ENCODE results near the gene CD300A.

The CD300A gene

DNA sequence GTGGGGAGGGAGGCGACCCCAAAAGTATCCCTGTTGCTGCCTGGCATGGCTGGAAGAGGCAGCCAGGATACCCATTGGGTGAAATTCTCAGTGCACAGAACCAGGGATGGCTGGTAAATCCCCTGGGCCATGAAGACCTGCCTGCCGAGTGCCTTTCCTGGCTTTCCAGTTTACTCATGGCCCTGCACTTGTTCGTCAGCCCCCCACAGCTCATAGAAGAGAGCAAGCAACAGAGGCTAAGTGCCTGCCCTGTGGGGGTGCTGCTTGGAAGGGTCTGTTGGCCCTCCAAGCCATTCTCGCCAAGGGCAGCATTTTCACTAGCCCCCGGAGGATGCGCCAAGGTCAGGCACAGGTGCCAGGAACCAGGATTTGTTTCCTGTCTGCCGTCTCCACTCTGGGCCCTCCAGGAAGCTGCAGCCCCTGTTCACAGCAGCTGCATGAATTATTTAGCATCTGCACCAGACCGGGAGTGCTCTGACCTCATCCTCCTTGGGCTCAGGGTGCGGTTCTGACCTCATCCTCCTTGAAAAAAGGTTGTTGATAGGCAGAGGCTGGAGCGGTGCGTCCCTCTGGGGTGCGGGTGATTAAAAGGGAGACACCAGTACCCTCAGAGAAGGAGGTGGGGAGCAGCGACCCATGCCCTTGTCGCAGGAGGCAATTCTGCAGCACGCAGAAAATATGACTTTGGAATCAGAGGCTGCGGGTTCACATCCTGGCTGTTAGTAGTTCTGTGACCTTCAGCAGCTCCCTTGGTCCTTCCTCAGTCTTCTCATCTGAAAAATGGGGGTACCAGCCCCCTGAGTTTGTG, 14.2 kb upstream of the CD300A start (continued):
- TF ChIP-seq, protein P1, sequence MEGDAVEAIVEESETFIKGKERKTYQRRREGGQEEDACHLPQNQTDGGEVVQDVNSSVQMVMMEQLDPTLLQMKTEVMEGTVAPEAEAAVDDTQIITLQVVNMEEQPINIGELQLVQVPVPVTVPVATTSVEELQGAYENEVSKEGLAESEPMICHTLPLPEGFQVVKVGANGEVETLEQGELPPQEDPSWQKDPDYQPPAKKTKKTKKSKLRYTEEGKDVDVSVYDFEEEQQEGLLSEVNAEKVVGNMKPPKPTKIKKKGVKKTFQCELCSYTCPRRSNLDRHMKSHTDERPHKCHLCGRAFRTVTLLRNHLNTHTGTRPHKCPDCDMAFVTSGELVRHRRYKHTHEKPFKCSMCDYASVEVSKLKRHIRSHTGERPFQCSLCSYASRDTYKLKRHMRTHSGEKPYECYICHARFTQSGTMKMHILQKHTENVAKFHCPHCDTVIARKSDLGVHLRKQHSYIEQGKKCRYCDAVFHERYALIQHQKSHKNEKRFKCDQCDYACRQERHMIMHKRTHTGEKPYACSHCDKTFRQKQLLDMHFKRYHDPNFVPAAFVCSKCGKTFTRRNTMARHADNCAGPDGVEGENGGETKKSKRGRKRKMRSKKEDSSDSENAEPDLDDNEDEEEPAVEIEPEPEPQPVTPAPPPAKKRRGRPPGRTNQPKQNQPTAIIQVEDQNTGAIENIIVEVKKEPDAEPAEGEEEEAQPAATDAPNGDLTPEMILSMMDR (tag by site-specific recombination; IDR thresholded peaks at IDR 0.05), result no peak
- TF ChIP-seq KLF8 (tag by site-specific recombination; IDR thresholded peaks at IDR 0.05) (no peak), ZNF221 (tag by site-specific recombination; IDR thresholded peaks at IDR 0.05; ENCODE audit: borderline replicate concordance) (no peak), ZNF274 (IDR thresholded peaks at IDR 0.05; ENCODE audit: low read length) (no peak), ZNF274 (tag by site-specific recombination; IDR thresholded peaks at IDR 0.05; ENCODE audit: borderline replicate concordance) (no peak), FEZF1 (tag by site-specific recombination; IDR thresholded peaks at IDR 0.05) (no peak), ZNF404 (tag by site-specific recombination; IDR thresholded peaks at IDR 0.05) (no peak), ZNF121 (tag by site-specific recombination; IDR thresholded peaks at IDR 0.05) (no peak), SP7 (tag by site-specific recombination; IDR thresholded peaks at IDR 0.05) (peak; percentile 49), ZSCAN16 (tag by site-specific recombination; IDR thresholded peaks at IDR 0.05) (no peak), KLF9 (tag by site-specific recombination; IDR thresholded peaks at IDR 0.05; ENCODE audit: low read depth) (no peak), ZNF391 (tag by site-specific recombination; IDR thresholded peaks at IDR 0.05; ENCODE audit: borderline replicate concordance, low read depth) (no peak), ZNF777 (tag by site-specific recombination; IDR thresholded peaks at IDR 0.05; ENCODE audit: borderline replicate concordance) (no peak), ZNF140 (tag by site-specific recombination; IDR thresholded peaks at IDR 0.05) (no peak), KLF1 (tag by site-specific recombination; IDR thresholded peaks at IDR 0.05) (peak; percentile 76), ZSCAN23 (tag by site-specific recombination; IDR thresholded peaks at IDR 0.05) (no peak), ZNF830 (tag by site-specific recombination; IDR thresholded peaks at IDR 0.05; ENCODE audit: low read depth) (no peak), GFI1B (tag by site-specific recombination; IDR thresholded peaks at IDR 0.05) (no peak), ZNF302 (tag by site-specific recombination; IDR thresholded peaks at IDR 0.05; ENCODE audit: low read depth) (no peak), SP3 (tag by site-specific recombination; IDR thresholded peaks at IDR 0.05) (no peak), ZNF341 (tag by site-specific recombination; IDR thresholded peaks at IDR 0.05; ENCODE audit: low read depth) (no peak), ZNF677 (tag by site-specific recombination; IDR thresholded peaks at IDR 0.05) (no peak), ZFP41 (tag by site-specific recombination; IDR thresholded peaks at IDR 0.05; ENCODE audit: borderline replicate concordance) (no peak), ZNF324 (tag by site-specific recombination; IDR thresholded peaks at IDR 0.05) (no peak), ZNF184 (tag by site-specific recombination; IDR thresholded peaks at IDR 0.05) (no peak), ZNF707 (tag by site-specific recombination; IDR thresholded peaks at IDR 0.05) (no peak), ZNF610 (tag by site-specific recombination; IDR thresholded peaks at IDR 0.05; ENCODE audit: borderline replicate concordance) (no peak), ZNF311 (tag by site-specific recombination; IDR thresholded peaks at IDR 0.05; ENCODE audit: borderline replicate concordance) (no peak), ZNF548 (tag by site-specific recombination; IDR thresholded peaks at IDR 0.05) (no peak), ZNF621 (tag by site-specific recombination; IDR thresholded peaks at IDR 0.05) (no peak), ZNF600 (tag by site-specific recombination; IDR thresholded peaks at IDR 0.05) (peak; percentile 72)
- TF ChIP-seq, protein P2, sequence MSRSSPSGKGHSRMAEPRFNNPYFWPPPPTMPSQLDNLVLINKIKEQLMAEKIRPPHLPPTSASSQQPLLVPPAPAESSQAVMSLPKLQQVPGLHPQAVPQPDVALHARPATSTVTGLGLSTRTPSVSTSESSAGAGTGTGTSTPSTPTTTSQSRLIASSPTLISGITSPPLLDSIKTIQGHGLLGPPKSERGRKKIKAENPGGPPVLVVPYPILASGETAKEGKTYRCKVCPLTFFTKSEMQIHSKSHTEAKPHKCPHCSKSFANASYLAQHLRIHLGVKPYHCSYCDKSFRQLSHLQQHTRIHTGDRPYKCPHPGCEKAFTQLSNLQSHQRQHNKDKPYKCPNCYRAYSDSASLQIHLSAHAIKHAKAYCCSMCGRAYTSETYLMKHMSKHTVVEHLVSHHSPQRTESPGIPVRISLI (tag by site-specific recombination; IDR thresholded peaks at IDR 0.05), result 0 out of 2 replicates have a peak, but pooled peaks have one; percentile 60
- TF ChIP-seq, protein P3, sequence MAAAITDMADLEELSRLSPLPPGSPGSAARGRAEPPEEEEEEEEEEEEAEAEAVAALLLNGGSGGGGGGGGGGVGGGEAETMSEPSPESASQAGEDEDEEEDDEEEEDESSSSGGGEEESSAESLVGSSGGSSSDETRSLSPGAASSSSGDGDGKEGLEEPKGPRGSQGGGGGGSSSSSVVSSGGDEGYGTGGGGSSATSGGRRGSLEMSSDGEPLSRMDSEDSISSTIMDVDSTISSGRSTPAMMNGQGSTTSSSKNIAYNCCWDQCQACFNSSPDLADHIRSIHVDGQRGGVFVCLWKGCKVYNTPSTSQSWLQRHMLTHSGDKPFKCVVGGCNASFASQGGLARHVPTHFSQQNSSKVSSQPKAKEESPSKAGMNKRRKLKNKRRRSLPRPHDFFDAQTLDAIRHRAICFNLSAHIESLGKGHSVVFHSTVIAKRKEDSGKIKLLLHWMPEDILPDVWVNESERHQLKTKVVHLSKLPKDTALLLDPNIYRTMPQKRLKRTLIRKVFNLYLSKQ (tag by site-specific recombination; IDR thresholded peaks at IDR 0.05; ENCODE audit: borderline replicate concordance), result no peak
- TF ChIP-seq, protein P4, sequence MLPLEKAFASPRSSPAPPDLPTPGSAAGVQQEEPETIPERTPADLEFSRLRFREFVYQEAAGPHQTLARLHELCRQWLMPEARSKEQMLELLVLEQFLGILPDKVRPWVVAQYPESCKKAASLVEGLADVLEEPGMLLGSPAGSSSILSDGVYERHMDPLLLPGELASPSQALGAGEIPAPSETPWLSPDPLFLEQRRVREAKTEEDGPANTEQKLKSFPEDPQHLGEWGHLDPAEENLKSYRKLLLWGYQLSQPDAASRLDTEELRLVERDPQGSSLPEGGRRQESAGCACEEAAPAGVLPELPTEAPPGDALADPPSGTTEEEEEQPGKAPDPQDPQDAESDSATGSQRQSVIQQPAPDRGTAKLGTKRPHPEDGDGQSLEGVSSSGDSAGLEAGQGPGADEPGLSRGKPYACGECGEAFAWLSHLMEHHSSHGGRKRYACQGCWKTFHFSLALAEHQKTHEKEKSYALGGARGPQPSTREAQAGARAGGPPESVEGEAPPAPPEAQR (tag by site-specific recombination; IDR thresholded peaks at IDR 0.05), result no peak
- TF ChIP-seq, protein P5, sequence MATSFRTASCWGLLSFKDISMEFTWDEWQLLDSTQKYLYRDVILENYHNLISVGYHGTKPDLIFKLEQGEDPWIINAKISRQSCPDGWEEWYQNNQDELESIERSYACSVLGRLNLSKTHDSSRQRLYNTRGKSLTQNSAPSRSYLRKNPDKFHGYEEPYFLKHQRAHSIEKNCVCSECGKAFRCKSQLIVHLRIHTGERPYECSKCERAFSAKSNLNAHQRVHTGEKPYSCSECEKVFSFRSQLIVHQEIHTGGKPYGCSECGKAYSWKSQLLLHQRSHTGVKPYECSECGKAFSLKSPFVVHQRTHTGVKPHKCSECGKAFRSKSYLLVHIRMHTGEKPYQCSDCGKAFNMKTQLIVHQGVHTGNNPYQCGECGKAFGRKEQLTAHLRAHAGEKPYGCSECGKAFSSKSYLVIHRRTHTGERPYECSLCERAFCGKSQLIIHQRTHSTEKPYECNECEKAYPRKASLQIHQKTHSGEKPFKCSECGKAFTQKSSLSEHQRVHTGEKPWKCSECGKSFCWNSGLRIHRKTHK (tag by site-specific recombination; IDR thresholded peaks at IDR 0.05), result no peak
